GM20000 (cell line): ENCODE data around the gene AKAP6.
A peak's percentile ranks its signal among the peaks of the same experiment; 100 is the strongest.

Source experiments
- DNase-seq: peaks from one replicate; pipeline ENCODE4 v3.0.0; 2012; ENCODE audit warnings: low spot score
- CTCF ChIP-seq: IDR thresholded peaks from 2 replicates; pipeline ENCODE4 v1.5.1; 2012; ENCODE audit warnings: mild to moderate bottlenecking, control low read depth; ENCODE audit errors: extremely low read depth, missing control alignments

AKAP6 gene

GRCh38 chr14:32468955-32469354 lies 139.9 kb downstream of the AKAP6 start:
- TF ChIP-seq CTCF: no peak
- DNase-seq: no peak

GRCh38 chr14:32469388-32470160 lies 140.5 kb downstream of the AKAP6 start:
- TF ChIP-seq CTCF: no peak
- DNase-seq: peak; percentile 15

GRCh38 chr14:32470161-32470715 lies 141.1 kb downstream of the AKAP6 start:
- DNase-seq: no peak
- no peak for TF ChIP-seq CTCF

GRCh38 chr14:32471181-32471580 lies 142.1 kb downstream of the AKAP6 start:
- DNase-seq: no peak
- TF ChIP-seq CTCF: no peak

- DNase-seq: no peak
Observed at GRCh38 chr14:32472076-32472475, 143.0 kb downstream of the AKAP6 start.

GRCh38 chr14:32472512-32473463 lies 143.7 kb downstream of the AKAP6 start:
- DNase-seq: no peak
- TF ChIP-seq CTCF: no peak

More at GRCh38 chr14:32472076-32472475, 143.0 kb downstream of the AKAP6 start:
- no peak for TF ChIP-seq CTCF

- TF ChIP-seq CTCF: no peak
- no peak for DNase-seq
Observed at GRCh38 chr14:32473464-32473855, 144.4 kb downstream of the AKAP6 start.
